ENCODE results near the gene GALM. TPM values are rescaled to one million over a fixed set of nuclear protein-coding genes. Genes with fewer than 3 reads are reported as not detected.
"Not testable (repeated sequence)": the region's sequence is repeated elsewhere in the genome, so short reads cannot be mapped to it uniquely, and the experiment has no call there.

GALM gene
- polyA plus RNA-seq, 4 donors, result 44.8 to 59.6 (median 55.2) TPM

GRCh38 chr2:38676681-38677080, 10.8 kb downstream of the GALM start:
- DNase-seq (ENCODE audit: low read depth in 4 of 4, low spot score in 2 of 4), result no peak

GRCh38 chr2:38680868-38681267, 15.0 kb downstream of the GALM start:
- DNase-seq (ENCODE audit: low read depth in 4 of 4, low spot score in 2 of 4), result not testable (repeated sequence)

GRCh38 chr2:38682008-38682575, 16.2 kb downstream of the GALM start:
- DNase-seq (ENCODE audit: low read depth in 4 of 4, low spot score in 2 of 4), result no peak

- not testable (repeated sequence) for DNase-seq (ENCODE audit: low read depth in 4 of 4, low spot score in 2 of 4)
Observed at GRCh38 chr2:38682620-38683019, 16.7 kb downstream of the GALM start.

GRCh38 chr2:38683766-38684165, 17.9 kb downstream of the GALM start:
- no peak for DNase-seq (ENCODE audit: low read depth in 4 of 4, low spot score in 2 of 4)

- no peak for DNase-seq (ENCODE audit: low read depth in 4 of 4, low spot score in 2 of 4)
Observed at GRCh38 chr2:38685116-38685735, 19.3 kb downstream of the GALM start.

- no peak for DNase-seq (ENCODE audit: low read depth in 4 of 4, low spot score in 2 of 4)
Observed at GRCh38 chr2:38690499-38691420, 24.8 kb downstream of the GALM start.

GRCh38 chr2:38691994-38692393, 26.1 kb downstream of the GALM start:
- DNase-seq (ENCODE audit: low read depth in 4 of 4, low spot score in 2 of 4), result no peak

- DNase-seq (ENCODE audit: low read depth in 4 of 4, low spot score in 2 of 4), result no peak
Observed at GRCh38 chr2:38692636-38693318, 26.9 kb downstream of the GALM start.

GRCh38 chr2:38697116-38697840, 31.4 kb downstream of the GALM start:
- no peak for DNase-seq (ENCODE audit: low read depth in 4 of 4, low spot score in 2 of 4)

GRCh38 chr2:38698467-38699003, 32.6 kb downstream of the GALM start:
- no peak for DNase-seq (ENCODE audit: low read depth in 4 of 4, low spot score in 2 of 4)

GRCh38 chr2:38700113-38700785, 34.3 kb downstream of the GALM start:
- no peak for DNase-seq (ENCODE audit: low read depth in 4 of 4, low spot score in 2 of 4)

- no peak for DNase-seq (ENCODE audit: low read depth in 4 of 4, low spot score in 2 of 4)
Observed at GRCh38 chr2:38700881-38701458, 35.1 kb downstream of the GALM start.

- no peak for DNase-seq (ENCODE audit: low read depth in 4 of 4, low spot score in 2 of 4)
Observed at GRCh38 chr2:38701542-38701941, 35.6 kb downstream of the GALM start.

- no peak for DNase-seq (ENCODE audit: low read depth in 4 of 4, low spot score in 2 of 4)
Observed at GRCh38 chr2:38702413-38702812, 36.5 kb downstream of the GALM start.

GRCh38 chr2:38703336-38703735, 37.4 kb downstream of the GALM start:
- DNase-seq (ENCODE audit: low read depth in 4 of 4, low spot score in 2 of 4), result not testable (repeated sequence)

GRCh38 chr2:38704664-38705063, 38.8 kb downstream of the GALM start:
- no peak for DNase-seq (ENCODE audit: low read depth in 4 of 4, low spot score in 2 of 4)

- DNase-seq (ENCODE audit: low read depth in 4 of 4, low spot score in 2 of 4), result no peak
Observed at GRCh38 chr2:38706846-38707345, 41.0 kb downstream of the GALM start.

GRCh38 chr2:38708491-38708890, 42.6 kb downstream of the GALM start:
- not testable (repeated sequence) for DNase-seq (ENCODE audit: low read depth in 4 of 4, low spot score in 2 of 4)

Measured in left renal cortex interstitium (tissue), 4 donors.